NCI-H446 (cell line): ENCODE data around the gene DEDD2.
A peak's percentile ranks its signal among the peaks of the same experiment; 100 is the strongest.

Experiments
- DNase-seq, 2 experiments: peaks; one replicate each; lab custom pipeline; 2025; lab: John Stamatoyannopoulos, UW

Gene DEDD2

GRCh38 chr19:42199440-42200115 lies 17.9 kb downstream of the DEDD2 start:
- DNase-seq: no peak

GRCh38 chr19:42198676-42199439 lies 18.6 kb downstream of the DEDD2 start:
- DNase-seq: no peak

- no peak for DNase-seq
Measured at GRCh38 chr19:42197375-42197817, 20.1 kb downstream of the DEDD2 start.

- DNase-seq: no peak
Measured at GRCh38 chr19:42196011-42197001, 21.2 kb downstream of the DEDD2 start.

GRCh38 chr19:42193706-42194105 lies 23.8 kb downstream of the DEDD2 start:
- no peak for DNase-seq

GRCh38 chr19:42193294-42193693 lies 24.2 kb downstream of the DEDD2 start:
- DNase-seq: no peak

GRCh38 chr19:42191855-42192254 lies 25.6 kb downstream of the DEDD2 start:
- DNase-seq: no peak

GRCh38 chr19:42191330-42191729 lies 26.1 kb downstream of the DEDD2 start:
- DNase-seq: no peak

GRCh38 chr19:42189133-42189532 lies 28.3 kb downstream of the DEDD2 start:
- no peak for DNase-seq

GRCh38 chr19:42188665-42189064 lies 28.8 kb downstream of the DEDD2 start:
- DNase-seq: no peak

GRCh38 chr19:42185277-42185676 lies 32.2 kb downstream of the DEDD2 start:
- DNase-seq: no peak

GRCh38 chr19:42184401-42184861 lies 33.0 kb downstream of the DEDD2 start:
- peak; percentile 59 to 85 for DNase-seq

GRCh38 chr19:42178791-42179674 lies 38.4 kb downstream of the DEDD2 start:
- DNase-seq: no peak

- no peak for DNase-seq
Measured at GRCh38 chr19:42177686-42178019, 39.8 kb downstream of the DEDD2 start.

- peak; percentile 47 to 73 for DNase-seq
Measured at GRCh38 chr19:42176990-42177685, 40.3 kb downstream of the DEDD2 start.

- peak in 1 of 2 experiments; percentile 68 for DNase-seq
Measured at GRCh38 chr19:42176649-42176989, 40.9 kb downstream of the DEDD2 start.

GRCh38 chr19:42175952-42176648 lies 41.4 kb downstream of the DEDD2 start:
- DNase-seq: peak in 1 of 2 experiments; percentile 16

GRCh38 chr19:42174958-42175734 lies 42.3 kb downstream of the DEDD2 start:
- DNase-seq: no peak

GRCh38 chr19:42174188-42174587 lies 43.3 kb downstream of the DEDD2 start:
- no peak for DNase-seq
